Smooth muscle cell (in vitro differentiated cells): ENCODE data around the gene SCML1. TPM values are rescaled to one million over a fixed set of nuclear protein-coding genes. Genes with fewer than 3 reads are reported as not detected.

Experiments used
- DNase-seq: peaks from one replicate; lab custom pipeline; 2025; ENCODE audit not compliant: unreplicated experiment; lab: John Stamatoyannopoulos, UW
- H2AFZ ChIP-seq: fragments of 200-600 bp; sonication (generic); 2 replicates; pipeline ENCODE4 v1.6.0; 2016; ENCODE audit warnings: antibody characterized with exemption, low read depth, mild to moderate bottlenecking
- H3F3A ChIP-seq: fragments of 200-600 bp; sonication (generic); 2 replicates; pipeline ENCODE4 v1.6.0; 2017; ENCODE audit warnings: antibody characterized with exemption, low read depth
- H3K27ac ChIP-seq: fragments of 200-600 bp; sonication (generic); 2 replicates; pipeline ENCODE4 v1.5.1; 2016; ENCODE audit warnings: low read depth, mild to moderate bottlenecking
- H3K27me3 ChIP-seq: fragments of 200-600 bp; sonication (generic); 2 replicates; pipeline ENCODE4 v1.6.1; 2016; ENCODE audit warnings: low read depth, mild to moderate bottlenecking
- H3K36me3 ChIP-seq: fragments of 200-600 bp; sonication (generic); 2 replicates; pipeline ENCODE4 v1.5.1; 2016; ENCODE audit warnings: low read depth
- H3K4me1 ChIP-seq: fragments of 200-600 bp; sonication (generic); 2 replicates; pipeline ENCODE4 v1.5.1; 2016; ENCODE audit warnings: low read depth
- H3K4me2 ChIP-seq: fragments of 200-600 bp; sonication (generic); 2 replicates; pipeline ENCODE4 v1.6.0; 2016; ENCODE audit warnings: mild to moderate bottlenecking
- H3K4me3 ChIP-seq: fragments of 200-600 bp; sonication (generic); 2 replicates; pipeline ENCODE4 v1.5.1; 2016; ENCODE audit warnings: mild to moderate bottlenecking
- H3K79me2 ChIP-seq: fragments of 200-600 bp; sonication (generic); 2 replicates; pipeline ENCODE4 v1.6.0; 2016; ENCODE audit warnings: low read depth, mild to moderate bottlenecking
- H3K9ac ChIP-seq: fragments of 200-600 bp; sonication (generic); 2 replicates; pipeline ENCODE4 v1.6.0; 2016; ENCODE audit warnings: low read depth
- H3K9me3 ChIP-seq: fragments of 200-600 bp; sonication (generic); replicated peaks from 2 replicates; pipeline ENCODE4 v1.5.1; 2016; ENCODE audit warnings: low read depth
- H4K20me1 ChIP-seq: fragments of 200-600 bp; sonication (generic); 2 replicates; pipeline ENCODE4 v1.6.0; 2016; ENCODE audit warnings: low read depth
- WGBS: methylation state at CpG from one replicate; pipeline ENCODE4 v1.1.7; 2016; ENCODE audit warnings: low lambda C conversion rate; 5-methylcytosine and 5-hydroxymethylcytosine counted together
- polyA plus RNA-seq: library from polyadenylated mRNA; unstranded; fragments of >200 nt; fragmentation: Nextera tagmentation; extraction: Ambion mirVana; gene quantifications from 2 replicates; pipeline ENCODE4 v1.2.1, GENCODE V29; 2016
- total RNA-seq: library from RNA; depleted of rRNA; stranded (reverse); fragments of >200 nt; gene quantifications from 2 replicates; pipeline ENCODE4 v1.2.3, GENCODE V29; 2014
- TF ChIP-seq, protein P1 (sequence below): fragments of 200-600 bp; sonication (generic); IDR thresholded peaks from 2 replicates; pipeline ENCODE4 v1.5.1; 2017; ENCODE audit warnings: borderline replicate concordance, mild to moderate bottlenecking, antibody characterized with exemption; ENCODE audit not compliant: insufficient read depth, poor library complexity, severe bottlenecking

The SCML1 gene
- total and polyA plus RNA-seq, 2 experiments from 2014 or later, result 9.8 to 12.4 TPM

DNA sequence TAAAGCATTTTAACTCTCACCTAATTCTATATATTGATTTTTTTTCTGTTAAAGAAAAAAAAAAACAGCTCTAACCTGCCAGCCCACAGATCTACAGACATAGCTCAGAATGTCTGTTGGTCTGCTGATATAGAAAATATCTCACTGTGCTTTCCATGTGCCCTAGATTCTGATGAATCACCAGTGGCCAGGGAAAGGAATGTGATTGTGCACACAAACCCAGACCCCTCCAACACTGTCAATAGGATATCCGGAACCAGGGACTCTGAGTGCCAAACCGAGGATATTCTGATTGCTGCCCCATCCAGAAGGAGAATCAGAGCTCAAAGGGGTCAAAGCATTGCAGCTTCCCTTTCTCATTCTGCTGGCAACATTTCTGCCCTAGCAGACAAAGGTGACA is 12.1 kb upstream of the SCML1 start:
- H4K20me1 ChIP-seq, result no peaks in the 10 kb centered on the region
- WGBS, result 74% methylated on average over 2 of the region's 2 CpGs
- H3K36me3 ChIP-seq, result no peaks in the 10 kb centered on the region
- no peak overlapping the region for H3K4me2 ChIP-seq
- no peak overlapping the region for H2AFZ ChIP-seq
- H3K4me3 ChIP-seq, result no peak overlapping the region
- peaks cover 2% of the 10 kb centered on the region for H3K9me3 ChIP-seq
- H3K79me2 ChIP-seq, result no peaks in the 10 kb centered on the region
- TF ChIP-seq, protein P1, sequence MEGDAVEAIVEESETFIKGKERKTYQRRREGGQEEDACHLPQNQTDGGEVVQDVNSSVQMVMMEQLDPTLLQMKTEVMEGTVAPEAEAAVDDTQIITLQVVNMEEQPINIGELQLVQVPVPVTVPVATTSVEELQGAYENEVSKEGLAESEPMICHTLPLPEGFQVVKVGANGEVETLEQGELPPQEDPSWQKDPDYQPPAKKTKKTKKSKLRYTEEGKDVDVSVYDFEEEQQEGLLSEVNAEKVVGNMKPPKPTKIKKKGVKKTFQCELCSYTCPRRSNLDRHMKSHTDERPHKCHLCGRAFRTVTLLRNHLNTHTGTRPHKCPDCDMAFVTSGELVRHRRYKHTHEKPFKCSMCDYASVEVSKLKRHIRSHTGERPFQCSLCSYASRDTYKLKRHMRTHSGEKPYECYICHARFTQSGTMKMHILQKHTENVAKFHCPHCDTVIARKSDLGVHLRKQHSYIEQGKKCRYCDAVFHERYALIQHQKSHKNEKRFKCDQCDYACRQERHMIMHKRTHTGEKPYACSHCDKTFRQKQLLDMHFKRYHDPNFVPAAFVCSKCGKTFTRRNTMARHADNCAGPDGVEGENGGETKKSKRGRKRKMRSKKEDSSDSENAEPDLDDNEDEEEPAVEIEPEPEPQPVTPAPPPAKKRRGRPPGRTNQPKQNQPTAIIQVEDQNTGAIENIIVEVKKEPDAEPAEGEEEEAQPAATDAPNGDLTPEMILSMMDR, result no peak
- no peak overlapping the region for H3K9ac ChIP-seq
- H3K27me3 ChIP-seq, result no peaks in the 10 kb centered on the region
- DNase-seq, result no peak
- H3K4me1 ChIP-seq, result no peaks in the 10 kb centered on the region
- no peaks in the 10 kb centered on the region for H3F3A ChIP-seq
- no peak overlapping the region for H3K27ac ChIP-seq

DNA sequence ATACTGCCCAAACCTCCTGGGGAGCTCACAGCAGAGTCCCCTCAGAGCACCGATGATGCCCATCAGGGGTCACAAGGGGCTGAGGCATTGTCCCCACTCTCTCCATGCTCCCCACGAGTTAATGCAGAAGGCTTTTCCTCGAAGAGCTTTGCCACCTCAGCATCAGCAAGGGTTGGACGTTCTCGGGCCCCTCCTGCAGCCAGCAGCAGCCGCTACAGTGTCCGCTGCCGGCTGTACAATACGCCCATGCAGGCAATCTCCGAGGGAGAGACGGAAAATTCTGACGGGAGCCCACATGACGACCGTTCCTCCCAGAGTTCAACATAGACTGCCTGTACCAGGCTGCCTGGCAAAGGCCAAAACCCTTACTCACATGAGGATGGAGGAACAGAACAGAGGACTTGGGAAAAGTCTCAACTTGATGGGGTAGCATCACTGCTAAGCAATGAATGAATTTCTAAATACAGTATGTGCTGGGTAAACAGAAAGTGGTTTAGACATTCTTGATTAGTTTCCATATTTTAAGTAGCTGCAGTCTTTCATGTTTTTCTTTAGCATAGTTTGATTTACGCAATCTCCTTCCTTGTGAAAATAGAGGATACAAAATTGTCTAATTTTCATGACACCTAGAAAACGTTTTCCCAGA is 5.0 kb upstream of the SCML1 start:
- no peaks in the 10 kb centered on the region for H3K4me1 ChIP-seq
- H3K9me3 ChIP-seq, result peaks cover 2% of the 10 kb centered on the region
- 85% methylated on average over 16 of the region's 16 CpGs for WGBS
- H4K20me1 ChIP-seq, result no peaks in the 10 kb centered on the region
- no peak overlapping the region for H3K4me2 ChIP-seq
- no peak overlapping the region for H2AFZ ChIP-seq
- no peak for DNase-seq
- no peak overlapping the region for H3K9ac ChIP-seq
- H3F3A ChIP-seq, result peaks cover 6% of the 10 kb centered on the region
- no peaks in the 10 kb centered on the region for H3K27me3 ChIP-seq
- no peak overlapping the region for H3K27ac ChIP-seq
- no peaks in the 10 kb centered on the region for H3K36me3 ChIP-seq
- H3K4me3 ChIP-seq, result no peak overlapping the region
- no peaks in the 10 kb centered on the region for H3K79me2 ChIP-seq
- TF ChIP-seq, protein P1, result no peak

DNA sequence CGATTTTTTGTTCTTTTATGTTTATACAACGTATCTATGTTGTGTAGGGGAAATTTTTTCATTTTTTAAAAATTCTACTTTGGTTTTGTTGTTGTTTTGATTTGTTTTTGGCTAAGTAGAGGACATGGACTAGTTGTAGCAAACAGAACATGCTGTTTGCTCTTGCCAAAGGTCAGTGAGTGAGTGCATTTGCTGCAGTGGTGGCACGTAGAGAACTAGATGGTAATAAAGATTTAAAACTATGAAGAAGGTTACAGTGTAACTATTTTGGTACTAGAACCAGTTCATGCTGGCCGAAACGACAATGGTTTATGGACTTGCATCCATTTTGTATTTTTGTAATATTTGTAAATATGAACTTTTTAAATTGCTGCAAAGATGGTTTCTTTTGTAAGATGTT is 1.9 kb upstream of the SCML1 start:
- Histone ChIP-seq H3F3A (peaks cover 6% of the 10 kb centered on the region), H3K27ac (no peak overlapping the region), H3K9me3 (no peaks in the 10 kb centered on the region), H3K27me3 (no peaks in the 10 kb centered on the region), H3K9ac (no peak overlapping the region), H3K36me3 (no peaks in the 10 kb centered on the region), H3K4me2 (no peak overlapping the region), H3K4me3 (peak overlapping the region; percentile 9), H3K4me1 (no peaks in the 10 kb centered on the region), H2AFZ (no peak overlapping the region), H4K20me1 (peaks cover under 1% of the 10 kb centered on the region), H3K79me2 (peaks cover 5% of the 10 kb centered on the region)
- no peak for DNase-seq
- 72% methylated on average over 5 of the region's 5 CpGs for WGBS
- TF ChIP-seq, protein P1, result no peak

DNA sequence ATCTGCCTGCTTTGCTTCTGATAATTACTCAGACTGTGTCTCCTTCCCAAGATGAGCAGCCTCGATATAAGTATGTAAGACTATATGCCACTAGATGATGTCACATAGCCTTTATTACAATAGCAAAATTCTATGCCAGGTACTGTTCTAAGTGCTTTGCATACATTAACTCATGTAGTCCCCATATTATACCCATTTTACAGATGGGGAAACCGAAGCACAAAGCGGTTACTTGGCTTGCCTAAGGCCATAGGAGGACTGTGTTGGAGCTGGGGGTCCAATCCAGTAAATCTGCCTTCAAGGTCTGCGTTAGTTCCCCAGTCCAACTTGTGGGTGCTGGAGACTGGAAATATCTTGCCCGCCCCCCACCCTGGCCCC is 826 bp upstream of the SCML1 start:
- Histone ChIP-seq H3K27me3 (no peaks in the 10 kb centered on the region), H3F3A (peaks cover 6% of the 10 kb centered on the region), H3K27ac (peak overlapping the region; percentile 52), H3K9me3 (no peaks in the 10 kb centered on the region), H4K20me1 (peaks cover 4% of the 10 kb centered on the region), H3K4me3 (peak overlapping the region; percentile 38), H3K79me2 (peaks cover 5% of the 10 kb centered on the region), H3K4me1 (no peaks in the 10 kb centered on the region), H3K36me3 (no peaks in the 10 kb centered on the region), H3K4me2 (peak overlapping the region; percentile 62), H2AFZ (peak overlapping the region; percentile 8), H3K9ac (peak overlapping the region; percentile 39)
- 71% methylated on average over 5 of the region's 5 CpGs for WGBS
- TF ChIP-seq, protein P1, result no peak
- DNase-seq, result no peak
